Gastrocnemius medialis (tissue), 4 donors: ENCODE data around the gene HSP90AB1. TPM values are rescaled to one million over a fixed set of nuclear protein-coding genes. Genes with fewer than 3 reads are reported as not detected.
A peak's percentile ranks its signal among the peaks of the same experiment; 100 is the strongest.

Experiments
- ATAC-seq, 2 donors: fragments of 150-250 bp; one replicate each; pipeline ENCODE4 v1.9.1; 2016
- DNase-seq, 2 donors: peaks; one replicate each; pipeline ENCODE4 v3.0.0-alpha.2; 2019
- H3K27ac ChIP-seq, 4 donors: fragments of 200-600 bp; sonication (generic); 1 replicate in 1 of 4; 2 replicates in 3 of 4; pipeline ENCODE4 v1.5.1; 2016 to 2018; ENCODE audit warnings: mild to moderate bottlenecking in 2 of 4, moderate library complexity in 1 of 4
- H3K27me3 ChIP-seq, 3 donors: fragments of 200-600 bp; sonication (generic) in 2 of 3; 1 replicate in 1 of 3; 2 replicates in 2 of 3; pipeline versions ENCODE4 v1.5.1 to v1.6.0; 2016 to 2019; ENCODE audit warnings: mild to moderate bottlenecking in 1 of 3, moderate library complexity in 1 of 3
- H3K36me3 ChIP-seq, 2 donors: fragments of 200-600 bp; sonication (generic) in 1 of 2; one replicate each; pipeline ENCODE4 v1.5.1; 2017 to 2018
- H3K4me1 ChIP-seq, 2 donors: fragments of 200-600 bp; sonication (generic) in 1 of 2; one replicate each; pipeline ENCODE4 v1.5.1; 2016 to 2017; ENCODE audit warnings: mild to moderate bottlenecking in 2 of 2
- H3K4me3 ChIP-seq, 4 donors: fragments of 200-600 bp; sonication (generic) in 3 of 4; 1 replicate in 1 of 4; 2 replicates in 3 of 4; pipeline ENCODE4 v1.5.1; 2016 to 2019; ENCODE audit warnings: mild to moderate bottlenecking in 2 of 4
- H3K9me3 ChIP-seq, 3 donors: fragments of 200-600 bp; sonication (generic) in 2 of 3; 1 replicate in 1 of 3; 2 replicates in 2 of 3; pipeline ENCODE4 v1.5.1; 2016 to 2019
- CTCF ChIP-seq, 5 experiments: fragments of 450-650 bp in 3 of 5; fragments of 200-600 bp in 2 of 5; sonication (generic) in 2 of 5; IDR thresholded peaks in 4 of 5; conservative IDR thresholded peaks in 1 of 5; 1 replicate in 4 of 5; 2 replicates in 1 of 5; pipeline ENCODE4 v1.5.1; 2016 to 2019; ENCODE audit warnings: antibody characterized with exemption in 5 of 5, mild to moderate bottlenecking in 3 of 5, moderate library complexity in 3 of 5
- POLR2A ChIP-seq, 2 donors: fragments of 450-650 bp; IDR thresholded peaks; one replicate each; pipeline ENCODE4 v1.6.1; 2017; ENCODE audit warnings: antibody characterized with exemption in 2 of 2, mild to moderate bottlenecking in 2 of 2, moderate library complexity in 2 of 2
- in situ Hi-C, 4 donors: fragments of 200-750 bp; cut with MboI; loops; one replicate each; pipeline versions ENCODE4 v1.15.0 to v1.8.0; 2017; ENCODE audit warnings: low sequenced_read_pairs in 4 of 4
- intact Hi-C: fragments of 100-400 bp; cut with DNase I; formaldehyde crosslinking; loops from one replicate; pipeline ENCODE4 v1.15.1; 2023; ENCODE audit warnings: low total_unique reads
- total RNA-seq, 4 donors: library from RNA; depleted of rRNA; stranded (reverse); fragments of >200 nt; gene quantifications; one replicate each; pipeline versions ENCODE4 v1.1.0 to v1.2.3, GENCODE V29; 2016

The HSP90AB1 gene
- total RNA-seq, 4 donors from 2014 or later, result 878 to 1,576 (median 1,106) TPM

GRCh38 chr6:44245391-44245911 lies 1.4 kb upstream of the HSP90AB1 start:
- no peaks in the 10 kb centered on the region for H3K27me3 ChIP-seq
- no peak for DNase-seq
- peak overlapping the region; percentile 93 to 99 (median 98) for H3K27ac ChIP-seq
- H3K4me3 ChIP-seq, result peak overlapping the region; percentile 78 to 98 (median 88)
- no peaks in the 10 kb centered on the region for H3K9me3 ChIP-seq
- peaks cover 0 to 19% of the 10 kb centered on the region in 2 donors for H3K36me3 ChIP-seq
- in situ Hi-C loops, result loop anchor here in 1 of 4 donors (25.0 kb wide), 1 partner anchor 133 kb away; no protein-coding TSS in a partner anchor
- peaks cover 22 to 24% of the 10 kb centered on the region in 2 donors for H3K4me1 ChIP-seq
- ATAC-seq, result no peak
- TF ChIP-seq POLR2A (IDR thresholded peaks at IDR 0.05), result no peak
- TF ChIP-seq CTCF (IDR thresholded peaks at IDR 0.05 in 4 of 5, conservative IDR thresholded peaks at IDR 0.05 in 1 of 5), result no peak
- intact Hi-C loops, result loop anchor here (5.0 kb wide), 3 partner anchors 118 to 618 kb away; partner anchors contain the start of genes GTPBP2, MRPL14, TMEM63B and VEGFA

DNA sequence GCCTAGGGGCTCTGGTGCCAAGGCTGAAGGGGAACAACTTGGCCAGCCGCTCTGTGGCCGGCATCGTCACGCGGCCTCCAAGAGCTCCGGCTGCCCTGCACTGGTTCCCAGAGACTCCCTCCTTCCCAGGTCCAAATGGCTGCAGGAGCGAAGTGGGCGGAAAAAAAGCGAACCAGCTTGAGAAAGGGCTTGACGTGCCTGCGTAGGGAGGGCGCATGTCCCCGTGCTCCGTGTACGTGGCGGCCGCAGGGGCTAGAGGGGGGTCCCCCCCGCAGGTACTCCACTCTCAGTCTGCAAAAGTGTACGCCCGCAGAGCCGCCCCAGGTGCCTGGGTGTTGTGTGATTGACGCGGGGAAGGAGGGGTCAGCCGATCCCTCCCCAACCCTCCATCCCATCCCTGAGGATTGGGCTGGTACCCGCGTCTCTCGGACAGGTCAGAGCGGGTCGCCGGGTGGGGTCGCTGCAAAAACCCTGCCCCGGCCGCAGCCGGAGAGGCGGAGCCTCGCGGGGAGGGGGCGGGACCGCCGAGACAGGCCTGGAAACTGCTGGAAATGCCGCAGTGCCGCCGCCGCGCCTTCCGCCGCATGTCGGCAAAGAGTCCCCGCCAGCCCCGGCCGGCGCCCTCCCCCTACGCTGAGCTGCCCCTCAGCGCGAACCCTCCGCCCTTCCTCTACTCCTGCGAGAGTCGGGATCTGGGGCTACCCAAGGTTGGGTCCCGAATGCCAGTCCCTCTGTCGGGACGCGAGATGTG lies 814 bp upstream of the HSP90AB1 start:
- intact Hi-C loops, result loop anchor here (1.0 to 5.0 kb wide), 5 partner anchors 23 to 1073 kb away; partner anchors contain the start of genes GTPBP2, MRPL14, SLC29A1 and TMEM63B
- in situ Hi-C loops, result loop anchor here in 1 of 4 donors (25.0 kb wide), 1 partner anchor 134 kb away; no protein-coding TSS in a partner anchor
- H3K9me3 ChIP-seq, result no peaks in the 10 kb centered on the region
- peak overlapping the region; percentile 93 to 99 (median 98) for H3K27ac ChIP-seq
- peak; percentile 81 to 89 for DNase-seq
- peak; percentile 57 to 59 for ATAC-seq
- TF ChIP-seq CTCF (IDR thresholded peaks at IDR 0.05 in 4 of 5, conservative IDR thresholded peaks at IDR 0.05 in 1 of 5) (peak in 2 of 5 experiments; percentile 28 to 39), POLR2A (IDR thresholded peaks at IDR 0.05) (no peak)
- peaks cover 25 to 27% of the 10 kb centered on the region in 2 donors for H3K4me1 ChIP-seq
- no peaks in the 10 kb centered on the region for H3K27me3 ChIP-seq
- H3K36me3 ChIP-seq, result peaks cover 0 to 26% of the 10 kb centered on the region in 2 donors
- H3K4me3 ChIP-seq, result peak overlapping the region; percentile 78 to 98 (median 88)

- H3K4me3 ChIP-seq, result peak overlapping the region; percentile 78 to 98 (median 88)
- peak; percentile 59 to 77 for DNase-seq
- intact Hi-C loops, result loop anchor here (1.0 to 5.0 kb wide), 6 partner anchors 9 to 1075 kb away; partner anchors contain the start of genes GTPBP2, MRPL14, TMEM63B and VEGFA
- H3K9me3 ChIP-seq, result no peaks in the 10 kb centered on the region
- peak in 1 of 2 donors; percentile 16 for TF ChIP-seq POLR2A (IDR thresholded peaks at IDR 0.05)
- TF ChIP-seq CTCF (IDR thresholded peaks at IDR 0.05 in 4 of 5, conservative IDR thresholded peaks at IDR 0.05 in 1 of 5), result no peak
- in situ Hi-C loops, result loop anchor here in 1 of 4 donors (25.0 kb wide), 1 partner anchor 135 kb away; no protein-coding TSS in a partner anchor
- ATAC-seq, result peak; percentile 45 to 48
- peaks cover 25 to 27% of the 10 kb centered on the region in 2 donors for H3K4me1 ChIP-seq
- peaks cover 0 to 41% of the 10 kb centered on the region in 2 donors for H3K36me3 ChIP-seq
- H3K27ac ChIP-seq, result peak overlapping the region; percentile 93 to 99 (median 98)
- H3K27me3 ChIP-seq, result no peaks in the 10 kb centered on the region
Measured at GRCh38 chr6:44247338-44248302, 719 bp downstream of the HSP90AB1 start.

DNA sequence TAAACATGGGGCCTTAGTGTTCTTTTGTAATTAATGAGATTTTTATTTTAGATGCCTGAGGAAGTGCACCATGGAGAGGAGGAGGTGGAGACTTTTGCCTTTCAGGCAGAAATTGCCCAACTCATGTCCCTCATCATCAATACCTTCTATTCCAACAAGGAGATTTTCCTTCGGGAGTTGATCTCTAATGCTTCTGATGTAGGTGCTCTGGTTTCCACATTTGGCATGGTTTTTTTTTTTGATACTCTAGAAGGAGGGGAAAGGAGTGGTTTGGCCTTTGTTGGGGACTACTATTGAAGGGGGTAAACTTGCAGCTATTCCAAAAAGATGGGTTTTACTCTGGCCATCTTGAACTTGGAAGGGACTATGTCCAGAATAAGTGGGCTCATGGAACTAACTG lies 1.7 kb downstream of the HSP90AB1 start:
- peaks cover 0 to 51% of the 10 kb centered on the region in 2 donors for H3K36me3 ChIP-seq

More for the DNA sequence above, 1.7 kb downstream of the HSP90AB1 start:
- H3K4me1 ChIP-seq, result peaks cover 25 to 27% of the 10 kb centered on the region in 2 donors
- no peak for TF ChIP-seq CTCF (IDR thresholded peaks at IDR 0.05 in 4 of 5, conservative IDR thresholded peaks at IDR 0.05 in 1 of 5)
- TF ChIP-seq POLR2A (IDR thresholded peaks at IDR 0.05), result no peak
- peak overlapping the region; percentile 78 to 98 (median 88) for H3K4me3 ChIP-seq
- DNase-seq (no peak), ATAC-seq (no peak)
- no peaks in the 10 kb centered on the region for H3K27me3 ChIP-seq
- H3K27ac ChIP-seq, result peak overlapping the region; percentile 93 to 99 (median 98)
- intact Hi-C loops, result loop anchor here (1.0 to 5.0 kb wide), 4 partner anchors 8 to 621 kb away; partner anchors contain the start of genes GTPBP2, MRPL14, TMEM63B and VEGFA
- in situ Hi-C loops, result loop anchor here in 1 of 4 donors (25.0 kb wide), 1 partner anchor 136 kb away; no protein-coding TSS in a partner anchor
- H3K9me3 ChIP-seq, result no peaks in the 10 kb centered on the region
